ENCODE results near the gene DIP2A.
A peak's percentile ranks its signal among the peaks of the same experiment; 100 is the strongest.

Gene DIP2A

GRCh38 chr21:46458315-46459023 lies at the start of gene DIP2A:
DIP2A (plus strand) TSS chr21:46458891; CDS start chr21:46459132, 241 bp downstream.
- DNase-seq: peak; percentile 94

DNA sequence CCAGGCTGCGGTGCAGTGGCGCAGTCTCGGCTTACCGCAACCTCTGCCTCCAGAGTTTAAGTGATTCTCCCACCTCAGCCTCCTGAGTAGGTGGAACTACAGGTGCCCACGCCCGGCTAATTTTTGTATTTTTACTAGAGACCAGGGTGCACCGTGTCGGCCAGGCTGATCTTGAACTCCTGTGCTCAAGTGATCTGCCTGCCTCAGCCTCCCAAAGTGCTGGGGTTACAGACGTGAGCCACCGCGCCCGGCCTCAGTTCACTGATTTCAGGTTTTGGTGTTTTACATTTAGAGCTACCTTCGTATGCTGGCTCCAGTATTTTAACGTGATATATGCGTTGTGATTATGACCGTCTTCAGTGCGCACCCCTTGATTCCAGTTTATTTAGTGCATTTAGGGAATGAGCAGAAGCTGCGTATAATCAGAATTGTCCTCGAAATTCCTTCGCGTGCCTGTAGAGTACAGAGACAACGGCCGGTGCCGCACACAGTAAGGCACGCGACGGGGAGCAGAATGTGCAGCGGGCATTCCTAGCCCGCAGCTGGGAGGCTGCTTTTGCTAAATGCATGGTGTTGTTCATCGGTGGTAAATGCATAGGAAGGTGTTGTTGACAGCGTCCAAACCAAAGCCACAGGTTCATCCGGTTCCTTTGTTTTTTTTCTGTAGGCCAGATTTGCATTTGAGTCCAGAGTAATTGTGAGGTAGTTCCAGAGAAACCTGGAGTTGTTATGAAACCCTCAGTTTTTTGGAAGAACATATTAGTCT lies 48.9 kb upstream of the DIP2A start:
- no peak for DNase-seq

- no peak for DNase-seq
Measured at GRCh38 chr21:46410516-46410915, 48.2 kb upstream of the DIP2A start.

DNA sequence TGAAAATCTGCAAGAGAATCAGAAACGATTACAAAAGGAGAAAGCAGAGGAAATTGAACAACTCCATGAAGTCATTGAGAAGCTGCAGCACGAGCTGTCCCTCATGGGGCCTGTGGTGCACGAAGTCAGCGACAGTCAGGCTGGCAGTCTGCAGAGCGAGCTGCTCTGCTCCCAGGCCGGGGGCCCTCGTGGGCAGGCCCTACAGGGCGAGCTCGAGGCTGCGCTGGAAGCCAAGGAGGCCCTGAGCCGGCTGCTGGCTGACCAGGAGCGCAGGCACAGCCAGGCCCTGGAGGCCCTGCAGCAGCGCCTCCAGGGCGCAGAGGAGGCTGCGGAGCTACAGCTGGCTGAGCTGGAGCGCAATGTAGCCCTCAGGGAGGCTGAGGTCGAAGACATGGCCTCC lies 47.5 kb upstream of the DIP2A start:
- no peak for DNase-seq

GRCh38 chr21:46411691-46412090 lies 47.0 kb upstream of the DIP2A start:
- no peak for DNase-seq

DNA sequence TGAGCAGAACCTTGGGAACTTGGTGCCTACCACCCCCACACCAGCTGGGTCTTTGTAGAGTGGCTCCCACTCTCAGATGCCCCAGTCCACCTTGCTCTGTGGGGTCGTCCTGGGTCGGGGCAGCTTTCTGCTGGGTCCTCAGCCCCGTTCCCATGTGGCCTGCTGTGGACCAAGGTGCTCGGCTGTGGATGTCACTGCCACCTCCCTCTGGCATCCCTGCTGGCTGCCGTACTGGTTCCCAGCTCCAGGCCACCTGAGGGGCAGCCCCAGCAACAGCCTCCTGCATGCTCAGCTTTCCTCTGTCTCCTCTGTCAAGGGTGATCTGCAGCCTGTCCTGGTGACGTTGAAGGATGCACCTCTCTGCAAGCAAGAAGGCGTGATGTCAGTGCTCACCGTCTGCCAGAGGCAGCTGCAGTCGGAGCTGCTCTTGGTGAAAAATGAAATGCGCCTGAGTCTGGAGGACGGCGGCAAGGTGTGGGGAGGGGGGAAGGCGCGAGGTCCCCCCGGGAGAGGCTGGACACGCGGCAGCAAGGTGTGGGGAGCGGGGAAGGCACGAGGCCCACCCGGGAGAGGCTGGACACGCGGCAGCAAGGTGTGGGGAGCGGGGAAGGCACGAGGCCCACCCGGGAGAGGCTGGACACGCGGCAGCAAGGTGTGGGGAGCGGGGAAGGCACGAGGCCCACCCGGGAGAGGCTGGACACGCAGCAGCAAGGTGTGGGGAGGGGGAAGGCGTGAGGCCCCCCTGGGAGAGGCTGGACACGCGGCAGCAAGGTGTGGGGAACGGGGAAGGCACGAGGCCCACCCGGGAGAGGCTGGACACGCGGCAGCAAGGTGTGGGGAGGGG lies 45.9 kb upstream of the DIP2A start:
- DNase-seq: no peak

DNA sequence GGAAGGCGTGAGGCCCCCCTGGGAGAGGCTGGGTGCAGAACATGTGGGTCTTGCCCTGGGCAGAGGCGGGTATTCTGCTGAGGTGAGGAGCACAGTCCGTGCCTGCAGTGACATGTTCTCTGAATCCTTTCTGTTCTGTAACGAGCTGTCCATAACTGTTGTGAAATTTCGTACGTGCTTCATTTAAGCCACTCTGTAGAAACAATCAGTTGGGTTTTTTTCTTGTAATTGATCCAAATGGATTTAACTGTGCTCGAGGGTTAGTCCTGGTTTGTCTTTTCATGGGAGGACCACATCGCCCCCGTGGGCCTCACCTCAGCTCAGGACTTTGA lies 45.4 kb upstream of the DIP2A start:
- no peak for DNase-seq

- no peak for DNase-seq
Measured at GRCh38 chr21:46414965-46415275, 43.8 kb upstream of the DIP2A start.

DNA sequence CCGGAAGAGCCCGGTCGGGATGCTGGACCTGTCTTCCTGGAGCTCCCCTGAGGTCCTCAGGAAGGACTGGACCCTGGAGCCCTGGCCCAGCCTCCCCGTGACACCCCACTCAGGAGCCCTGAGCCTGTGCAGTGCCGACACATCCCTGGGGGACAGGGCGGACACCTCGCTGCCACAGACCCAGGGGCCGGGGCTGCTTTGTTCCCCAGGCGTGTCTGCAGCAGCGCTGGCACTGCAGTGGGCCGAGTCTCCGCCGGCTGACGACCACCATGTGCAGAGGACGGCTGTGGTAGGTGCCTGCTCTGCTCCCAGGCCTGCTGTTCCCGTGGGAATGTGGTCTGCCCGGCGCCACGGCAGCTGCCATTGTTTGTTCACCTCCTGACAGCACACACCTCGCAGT lies 42.1 kb upstream of the DIP2A start:
- no peak for DNase-seq

DNA sequence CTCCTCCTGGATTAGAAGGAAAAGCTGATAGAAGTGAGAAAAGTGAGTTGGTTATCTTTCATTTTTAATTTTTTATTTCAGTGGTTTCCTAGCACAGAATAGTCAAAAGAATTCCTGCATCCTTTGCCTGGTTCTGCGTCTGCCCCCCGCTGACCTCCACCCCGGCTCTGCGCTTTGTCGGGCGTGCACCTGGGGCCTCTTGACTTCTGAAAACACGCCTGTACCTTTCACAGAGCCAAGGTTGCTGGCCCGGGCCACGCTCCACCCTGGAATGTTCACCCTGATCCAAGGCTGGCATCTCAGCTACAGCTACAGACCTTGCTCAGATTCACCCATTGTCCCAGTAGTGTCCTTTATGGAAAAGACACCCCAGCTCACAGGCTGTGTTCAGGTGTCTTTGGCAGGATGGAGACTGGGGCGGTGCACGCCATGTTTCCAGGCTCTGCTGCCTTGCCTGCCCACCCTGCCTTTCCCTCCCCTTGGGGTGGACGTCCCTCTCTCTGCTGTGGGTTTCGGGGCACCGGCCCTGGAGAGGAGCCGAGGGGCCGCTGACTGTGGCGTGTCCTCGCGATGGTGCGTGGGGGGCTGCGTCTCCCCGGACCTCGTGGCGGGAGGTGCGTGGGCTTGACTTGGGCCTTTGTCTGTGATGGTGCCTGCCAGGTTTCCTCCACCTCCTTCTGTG lies 40.3 kb upstream of the DIP2A start:
- DNase-seq: no peak

- DNase-seq: no peak
Measured at GRCh38 chr21:46420241-46421190, 38.2 kb upstream of the DIP2A start.

DNA sequence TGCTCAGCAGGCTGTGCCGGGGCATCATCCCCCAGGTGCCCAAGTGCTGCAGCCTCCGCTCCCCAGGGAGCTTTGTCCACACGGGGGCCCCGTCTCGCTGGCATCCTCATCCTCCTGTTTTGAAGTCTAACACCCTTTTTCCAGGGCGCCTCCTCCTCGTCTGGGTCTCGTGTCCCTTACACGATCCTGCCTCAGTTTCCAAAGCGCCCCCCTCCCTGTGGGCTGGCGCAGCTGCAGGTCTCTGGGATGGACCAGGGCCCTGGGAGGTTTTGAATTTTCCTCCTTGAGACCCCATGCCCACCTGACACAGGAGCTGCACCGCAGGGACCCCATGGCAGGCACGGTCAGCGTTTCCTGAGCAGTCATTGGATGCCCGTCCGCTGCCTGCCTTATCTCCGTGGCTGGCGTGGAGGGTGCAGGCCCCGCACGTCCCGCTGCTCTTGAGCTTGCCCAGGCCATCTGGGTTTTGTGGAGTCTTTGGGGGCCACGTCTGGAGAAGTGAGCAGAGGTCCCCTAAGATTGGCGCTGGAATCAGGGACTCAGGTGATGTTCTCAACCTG lies 37.4 kb upstream of the DIP2A start:
- DNase-seq: no peak

GRCh38 chr21:46421756-46422555 lies 36.7 kb upstream of the DIP2A start:
- DNase-seq: no peak

DNA sequence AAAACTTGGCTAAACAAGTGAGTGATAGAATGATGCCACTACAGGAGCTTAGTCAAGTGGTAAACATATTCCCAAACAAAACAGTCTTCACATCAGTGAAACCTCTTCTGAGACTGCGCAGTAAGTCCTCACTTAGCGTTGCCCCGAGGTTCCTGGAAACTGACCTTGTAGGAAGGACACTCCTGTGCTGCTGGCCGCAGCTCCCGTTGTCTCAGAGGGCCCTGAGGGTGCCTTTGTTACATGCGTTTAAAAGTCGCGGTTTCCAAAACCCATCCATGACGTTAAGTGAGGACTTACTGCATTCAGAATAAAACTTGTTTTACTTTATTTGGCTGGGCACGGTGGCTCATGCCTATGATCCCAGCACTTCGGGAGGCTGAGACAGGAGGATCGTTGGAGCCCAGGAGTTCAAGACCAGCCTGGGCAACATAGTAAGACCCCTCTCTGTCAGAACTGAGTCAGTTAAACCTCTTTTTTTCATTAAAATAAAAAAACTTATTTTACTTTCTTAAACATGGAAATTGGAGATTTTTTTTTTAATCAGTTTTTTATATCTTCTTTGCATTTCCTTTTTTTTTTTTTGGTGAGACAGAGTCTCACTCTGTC lies 36.0 kb upstream of the DIP2A start:
- DNase-seq: no peak

DNA sequence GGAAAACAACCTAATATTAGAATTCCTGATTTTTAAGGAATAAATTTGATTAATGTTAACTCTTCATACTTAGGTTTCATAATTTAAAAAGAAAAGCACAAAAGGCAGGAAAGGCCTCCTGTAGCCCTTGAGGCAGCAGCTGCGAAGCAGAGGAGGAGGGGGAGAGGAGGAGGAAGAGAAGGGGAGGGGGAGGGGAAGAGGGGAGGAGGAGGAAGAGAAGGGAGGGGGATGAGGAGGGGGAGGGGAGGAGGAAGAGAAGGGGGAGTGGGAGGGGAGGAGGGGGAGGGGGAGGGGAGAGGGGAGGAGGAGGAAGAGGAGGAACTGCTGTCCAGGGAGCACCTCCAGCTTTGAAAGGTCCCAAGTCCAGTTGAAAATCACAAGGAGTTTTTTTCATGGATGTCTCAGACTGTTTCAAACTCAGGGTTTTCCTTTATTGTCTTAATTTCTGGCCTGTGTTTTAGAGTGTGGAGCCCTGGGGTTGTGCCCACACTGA lies 35.1 kb upstream of the DIP2A start:
- peak; percentile 13 for DNase-seq

DNA sequence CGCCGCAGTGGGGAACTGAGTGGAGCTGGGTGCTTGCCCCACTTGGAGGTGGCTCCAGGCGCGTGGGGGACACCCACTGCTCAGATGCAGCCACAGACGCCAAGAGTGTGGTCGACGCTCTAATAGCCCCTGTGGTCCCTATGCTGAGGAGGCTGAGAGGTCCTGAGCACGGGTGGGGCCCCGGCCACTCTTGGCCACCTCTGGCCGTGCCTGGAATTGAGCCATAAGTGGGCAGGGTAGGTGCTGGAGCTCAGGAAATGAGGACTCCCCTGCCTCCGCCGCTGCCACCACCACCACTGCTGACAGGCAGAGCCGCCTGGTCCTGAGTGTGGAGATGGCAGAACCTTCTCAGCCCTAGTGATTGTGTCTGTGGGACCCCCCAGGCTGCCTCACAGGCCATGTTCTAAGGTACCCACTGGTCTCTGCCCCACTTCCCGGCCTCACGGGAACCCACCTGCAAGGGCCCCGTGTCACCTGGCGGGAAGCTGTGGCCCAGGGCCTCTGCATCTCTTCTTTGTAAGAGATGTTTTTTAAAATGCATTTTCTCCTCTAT lies 34.6 kb upstream of the DIP2A start:
- no peak for DNase-seq

GRCh38 chr21:46424621-46425020 lies 34.1 kb upstream of the DIP2A start:
- no peak for DNase-seq

DNA sequence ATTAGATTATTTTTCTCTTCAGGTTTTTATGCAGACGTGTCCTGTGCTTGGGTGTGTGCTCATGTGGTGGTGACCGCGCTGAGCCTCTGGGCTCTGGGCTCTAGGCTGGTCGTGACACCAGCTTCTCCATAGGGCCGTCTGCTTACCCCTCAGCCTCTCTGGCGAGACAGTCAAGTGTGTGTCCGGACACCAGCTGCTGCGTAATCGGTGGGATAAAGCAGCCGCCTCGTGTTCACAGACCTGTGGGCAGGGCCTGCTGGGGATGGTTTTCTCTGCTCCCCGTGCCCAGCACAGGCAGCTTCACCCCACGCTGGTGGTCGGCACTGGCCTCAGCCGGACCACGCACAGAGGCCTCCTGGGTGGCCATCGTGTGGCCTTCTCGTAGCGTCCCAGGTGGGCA lies 33.6 kb upstream of the DIP2A start:
- DNase-seq: peak; percentile 20

- DNase-seq: peak; percentile 67
Measured at GRCh38 chr21:46425571-46425970, 33.1 kb upstream of the DIP2A start.

All from NCI-H510A treated with DMSO at 0.1 percent for 48 hours (cell line).